ENCODE measurements around the gene PDE7B. TPM values are rescaled to one million over a fixed set of nuclear protein-coding genes. Genes with fewer than 3 reads are reported as not detected.

PDE7B gene
- total RNA-seq, 4 donors from 2014 or later, result 7.8 to 13.7 (median 8.6) TPM

DNA sequence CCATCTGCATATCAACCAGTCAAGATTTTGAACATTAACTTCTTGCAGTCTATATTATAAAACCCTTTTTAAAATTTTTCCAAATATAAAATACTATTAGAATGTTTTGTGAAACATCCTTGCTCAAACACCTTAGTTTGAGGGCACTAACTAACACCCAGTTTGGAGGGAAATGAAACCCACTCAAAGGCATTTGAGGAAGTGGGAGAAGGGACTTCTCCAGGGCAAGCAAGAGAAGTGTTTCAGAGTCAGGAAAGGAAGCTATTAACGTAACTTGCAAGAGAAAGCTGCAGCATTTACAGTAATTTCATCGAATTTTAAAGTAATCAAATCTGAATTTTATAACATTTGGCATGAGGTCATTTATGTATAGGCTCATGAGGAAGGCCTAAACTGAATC lies 377.3 kb downstream of the PDE7B start:
- intact Hi-C loops (cut with DNase I), result loop anchor here (5.0 kb wide), 1 partner anchor 692 kb away; no protein-coding TSS in a partner anchor
- H3K36me3 ChIP-seq, result no peaks in the 10 kb centered on the region
- TF ChIP-seq, protein P1, sequence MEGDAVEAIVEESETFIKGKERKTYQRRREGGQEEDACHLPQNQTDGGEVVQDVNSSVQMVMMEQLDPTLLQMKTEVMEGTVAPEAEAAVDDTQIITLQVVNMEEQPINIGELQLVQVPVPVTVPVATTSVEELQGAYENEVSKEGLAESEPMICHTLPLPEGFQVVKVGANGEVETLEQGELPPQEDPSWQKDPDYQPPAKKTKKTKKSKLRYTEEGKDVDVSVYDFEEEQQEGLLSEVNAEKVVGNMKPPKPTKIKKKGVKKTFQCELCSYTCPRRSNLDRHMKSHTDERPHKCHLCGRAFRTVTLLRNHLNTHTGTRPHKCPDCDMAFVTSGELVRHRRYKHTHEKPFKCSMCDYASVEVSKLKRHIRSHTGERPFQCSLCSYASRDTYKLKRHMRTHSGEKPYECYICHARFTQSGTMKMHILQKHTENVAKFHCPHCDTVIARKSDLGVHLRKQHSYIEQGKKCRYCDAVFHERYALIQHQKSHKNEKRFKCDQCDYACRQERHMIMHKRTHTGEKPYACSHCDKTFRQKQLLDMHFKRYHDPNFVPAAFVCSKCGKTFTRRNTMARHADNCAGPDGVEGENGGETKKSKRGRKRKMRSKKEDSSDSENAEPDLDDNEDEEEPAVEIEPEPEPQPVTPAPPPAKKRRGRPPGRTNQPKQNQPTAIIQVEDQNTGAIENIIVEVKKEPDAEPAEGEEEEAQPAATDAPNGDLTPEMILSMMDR (IDR thresholded peaks at IDR 0.05), result no peak
- TF ChIP-seq POLR2A (IDR thresholded peaks at IDR 0.05), result no peak
- H3K27ac ChIP-seq, result no peak overlapping the region
- no peaks in the 10 kb centered on the region for H3K27me3 ChIP-seq
- peaks cover 0 to 4% of the 10 kb centered on the region in 2 donors for H3K4me1 ChIP-seq
- H3K9me3 ChIP-seq, result no peaks in the 10 kb centered on the region
- WGBS, 2 donors, result 81 to 95% methylated on average over 2 of the region's 2 CpGs
- no peak overlapping the region for H3K4me3 ChIP-seq (replicated peaks in 1 of 3)
- DNase-seq, result no peak

DNA sequence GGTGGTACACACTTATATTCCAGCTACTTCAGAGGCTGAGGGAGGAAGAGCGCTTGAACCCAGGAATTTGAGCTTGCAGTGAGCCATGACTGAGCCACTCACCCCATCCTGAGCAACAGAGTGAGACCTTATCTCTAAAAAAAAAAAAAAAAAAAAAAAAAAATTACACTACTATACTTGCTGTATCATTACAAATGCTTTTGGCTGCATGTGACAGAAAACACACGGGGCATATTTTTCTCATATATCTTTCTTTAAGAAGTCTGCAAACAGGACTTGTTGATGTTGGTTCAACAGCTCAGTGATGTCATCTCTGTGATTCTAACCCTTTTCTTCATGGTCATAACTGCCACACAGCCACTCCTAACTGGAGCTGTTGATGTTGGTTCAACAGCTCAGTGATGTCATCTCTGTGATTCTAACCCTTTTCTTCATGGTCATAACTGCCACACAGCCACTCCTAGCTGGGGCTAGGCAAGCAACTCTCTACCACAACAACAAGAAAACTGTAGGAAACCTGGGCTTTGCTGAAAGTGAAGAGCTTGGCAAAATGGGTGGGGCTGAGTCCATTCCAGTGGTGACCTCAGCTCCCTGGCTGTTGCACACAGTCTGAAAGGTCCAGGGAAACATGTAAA lies 378.8 kb downstream of the PDE7B start:
- H3K4me3 ChIP-seq (replicated peaks in 1 of 3), result no peak overlapping the region
- H3K4me1 ChIP-seq, result peaks cover 0 to 4% of the 10 kb centered on the region in 2 donors
- H3K9me3 ChIP-seq, result no peaks in the 10 kb centered on the region
- intact Hi-C loops (cut with DNase I), result no loop called here
- H3K27ac ChIP-seq, result no peak overlapping the region
- 82 to 83% methylated on average over 2 of the region's 2 CpGs for WGBS, 2 donors
- no peaks in the 10 kb centered on the region for H3K36me3 ChIP-seq
- TF ChIP-seq, protein P1 (IDR thresholded peaks at IDR 0.05), result no peak
- no peak for TF ChIP-seq POLR2A (IDR thresholded peaks at IDR 0.05)
- no peak for DNase-seq
- no peaks in the 10 kb centered on the region for H3K27me3 ChIP-seq

GRCh38 chr6:136232701-136233100 lies 381.2 kb downstream of the PDE7B start:
- no peaks in the 10 kb centered on the region for H3K9me3 ChIP-seq
- intact Hi-C loops (cut with DNase I), result no loop called here
- no peak for DNase-seq
- 94 to 100% methylated on average over 1 of the region's 1 CpG for WGBS, 2 donors
- no peaks in the 10 kb centered on the region for H3K27me3 ChIP-seq
- H3K36me3 ChIP-seq, result no peaks in the 10 kb centered on the region
- H3K4me1 ChIP-seq, result no peaks in the 10 kb centered on the region
- TF ChIP-seq, protein P1 (IDR thresholded peaks at IDR 0.05), result no peak
- no peak for TF ChIP-seq POLR2A (IDR thresholded peaks at IDR 0.05)
- H3K4me3 ChIP-seq (replicated peaks in 1 of 3), result no peak overlapping the region
- no peak overlapping the region for H3K27ac ChIP-seq

GRCh38 chr6:136235233-136235564 lies 383.7 kb downstream of the PDE7B start:
- intact Hi-C loops (cut with DNase I), result no loop called here
- no peaks in the 10 kb centered on the region for H3K4me1 ChIP-seq
- 78 to 80% methylated on average over 4 of the region's 4 CpGs for WGBS, 2 donors
- H3K4me3 ChIP-seq (replicated peaks in 1 of 3), result no peak overlapping the region
- H3K27ac ChIP-seq, result no peak overlapping the region
- H3K36me3 ChIP-seq, result no peaks in the 10 kb centered on the region
- H3K27me3 ChIP-seq, result no peaks in the 10 kb centered on the region
- no peak for DNase-seq
- H3K9me3 ChIP-seq, result no peaks in the 10 kb centered on the region
- TF ChIP-seq POLR2A (IDR thresholded peaks at IDR 0.05), result no peak
- TF ChIP-seq, protein P1 (IDR thresholded peaks at IDR 0.05), result no peak

DNA sequence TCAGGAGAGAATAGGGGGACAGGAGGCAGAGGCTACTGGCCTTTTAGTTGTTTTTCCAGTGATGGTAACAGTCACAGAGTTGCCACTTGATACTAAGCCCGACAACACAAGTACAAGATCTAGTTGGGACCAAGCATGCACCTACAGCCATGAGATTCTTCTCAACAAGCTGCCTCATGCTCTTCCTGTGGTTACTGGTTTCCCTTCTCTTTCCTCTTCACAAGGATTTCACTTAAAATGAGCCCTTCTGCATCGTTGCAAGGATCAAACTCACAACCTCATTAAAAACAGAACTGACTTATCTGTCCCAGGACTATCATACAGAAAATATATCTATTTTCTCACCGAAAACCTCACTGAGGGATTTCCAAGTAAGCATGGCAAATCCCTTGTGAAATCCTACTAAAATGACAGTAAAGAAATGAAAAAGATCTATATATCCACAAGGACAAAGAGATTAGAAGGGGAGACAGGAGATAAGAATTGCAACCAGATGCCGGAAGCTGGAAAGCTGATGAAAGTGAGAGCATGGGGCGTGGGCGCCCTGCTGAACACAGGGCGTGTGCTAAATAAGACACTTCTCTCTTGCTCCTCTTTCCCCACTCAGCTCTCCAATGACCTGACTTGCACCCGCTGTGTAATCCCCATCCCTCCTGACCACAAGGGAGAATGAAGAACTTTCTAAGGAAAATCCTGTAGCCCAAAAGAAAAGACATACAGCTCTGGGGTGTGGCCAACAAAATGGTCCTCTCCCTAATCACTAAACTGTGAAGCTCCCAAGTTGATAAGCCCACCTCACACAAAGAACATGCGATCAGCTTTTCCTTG lies 385.2 kb downstream of the PDE7B start:
- intact Hi-C loops (cut with DNase I), result no loop called here
- no peak for DNase-seq
- 85 to 88% methylated on average over 9 of the region's 9 CpGs for WGBS, 2 donors

More for the DNA sequence above, 385.2 kb downstream of the PDE7B start:
- Histone ChIP-seq H3K27ac (no peak overlapping the region), H3K9me3 (no peaks in the 10 kb centered on the region), H3K36me3 (no peaks in the 10 kb centered on the region), H3K4me3 (replicated peaks in 1 of 3) (no peak overlapping the region), H3K27me3 (no peaks in the 10 kb centered on the region), H3K4me1 (no peaks in the 10 kb centered on the region)
- no peak for TF ChIP-seq POLR2A (IDR thresholded peaks at IDR 0.05)
- TF ChIP-seq, protein P1 (IDR thresholded peaks at IDR 0.05), result no peak

Data from thyroid gland (tissue), 4 donors.